HEK293 (cell line): ENCODE data around the gene PDE3B.
"Not testable (repeated sequence)": the region's sequence is repeated elsewhere in the genome, so short reads cannot be mapped to it uniquely, and the experiment has no call there.

Experiments
- ZNF239 ChIP-seq: fragments of 450-650 bp; formaldehyde crosslinking; IDR thresholded peaks from 2 replicates; pipeline ENCODE4 v1.5.1; 2016; ENCODE audit warnings: missing biosample characterization, missing genetic modification characterization
- TF ChIP-seq, protein P1 (sequence below): fragments of 450-650 bp; formaldehyde crosslinking; IDR thresholded peaks from 2 replicates; pipeline ENCODE4 v1.5.1; 2016; ENCODE audit warnings: missing biosample characterization, missing genetic modification characterization

DNA sequence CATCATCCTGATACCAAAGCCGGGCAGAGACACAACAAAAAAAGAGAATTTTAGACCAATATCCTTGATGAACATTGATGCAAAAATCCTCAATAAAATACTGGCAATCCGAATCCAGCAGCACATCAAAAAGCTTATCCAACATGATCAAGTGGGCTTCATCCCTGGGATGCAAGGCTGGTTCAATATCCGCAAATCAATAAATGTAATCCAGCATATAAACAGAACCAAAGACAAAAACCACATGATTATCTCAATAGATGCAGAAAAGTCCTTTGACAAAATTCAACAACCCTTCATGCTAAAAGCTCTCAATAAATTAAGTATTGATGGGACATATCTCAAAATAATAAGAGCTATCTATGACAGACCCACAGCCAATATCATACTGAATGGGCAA, 21.3 kb downstream of the PDE3B start:
- TF ChIP-seq ZNF239 (tag by site-specific recombination), result not testable (repeated sequence)
- TF ChIP-seq, protein P1, sequence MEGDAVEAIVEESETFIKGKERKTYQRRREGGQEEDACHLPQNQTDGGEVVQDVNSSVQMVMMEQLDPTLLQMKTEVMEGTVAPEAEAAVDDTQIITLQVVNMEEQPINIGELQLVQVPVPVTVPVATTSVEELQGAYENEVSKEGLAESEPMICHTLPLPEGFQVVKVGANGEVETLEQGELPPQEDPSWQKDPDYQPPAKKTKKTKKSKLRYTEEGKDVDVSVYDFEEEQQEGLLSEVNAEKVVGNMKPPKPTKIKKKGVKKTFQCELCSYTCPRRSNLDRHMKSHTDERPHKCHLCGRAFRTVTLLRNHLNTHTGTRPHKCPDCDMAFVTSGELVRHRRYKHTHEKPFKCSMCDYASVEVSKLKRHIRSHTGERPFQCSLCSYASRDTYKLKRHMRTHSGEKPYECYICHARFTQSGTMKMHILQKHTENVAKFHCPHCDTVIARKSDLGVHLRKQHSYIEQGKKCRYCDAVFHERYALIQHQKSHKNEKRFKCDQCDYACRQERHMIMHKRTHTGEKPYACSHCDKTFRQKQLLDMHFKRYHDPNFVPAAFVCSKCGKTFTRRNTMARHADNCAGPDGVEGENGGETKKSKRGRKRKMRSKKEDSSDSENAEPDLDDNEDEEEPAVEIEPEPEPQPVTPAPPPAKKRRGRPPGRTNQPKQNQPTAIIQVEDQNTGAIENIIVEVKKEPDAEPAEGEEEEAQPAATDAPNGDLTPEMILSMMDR (tag by site-specific recombination), result not testable (repeated sequence)
